HG03457 (cell line): ENCODE results near the gene ZNF598.
A peak's percentile ranks its signal among the peaks of the same experiment; 100 is the strongest.

Experiments
- ATAC-seq: cut with Tn5 transposase; IDR thresholded peaks from one replicate; pipeline ENCODE4 v1.9.1; 2021; ENCODE audit warnings: moderate number of reproducible peaks; ENCODE audit not compliant: unreplicated experiment

The ZNF598 gene

DNA sequence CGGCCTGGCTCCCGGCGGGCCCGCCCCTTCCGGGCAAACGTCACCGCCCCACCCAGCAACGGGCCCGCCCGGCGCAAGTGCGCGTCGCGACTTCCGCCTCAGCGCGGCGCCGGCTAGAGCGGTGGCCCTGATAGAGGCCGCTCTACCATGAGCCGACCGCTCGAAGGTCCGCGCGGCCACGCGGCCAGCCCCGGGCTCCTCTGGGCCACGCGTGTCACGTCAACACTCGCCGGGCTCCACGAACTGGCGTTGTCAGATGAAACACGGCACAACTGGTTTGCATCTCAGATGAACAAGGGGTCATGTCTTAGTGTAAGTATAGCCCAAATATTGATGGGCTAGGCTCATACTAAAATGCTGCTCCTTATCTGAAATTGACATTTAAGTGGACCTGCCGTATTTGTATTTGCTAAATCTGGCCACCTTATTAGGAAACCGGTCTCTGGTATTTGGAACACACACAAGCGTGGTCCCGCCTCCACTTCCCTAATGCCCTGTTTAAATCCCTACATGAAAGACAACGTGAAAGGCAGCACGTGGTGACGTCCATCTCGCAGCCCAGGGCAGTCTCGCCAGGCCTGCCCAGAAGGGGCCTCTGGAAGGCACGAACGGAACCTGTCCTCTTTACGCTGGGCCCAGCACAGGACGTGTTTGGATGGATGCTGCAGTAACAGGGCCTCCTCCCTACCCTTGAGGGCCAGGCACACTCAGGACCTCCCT lies at the start of gene ZNF598:
TSS of gene ZNF598 (minus strand) at position 31 of the 720 bp plus-strand sequence.
- ATAC-seq: peak; percentile 60

GRCh38 chr16:2058872-2059271 lies 49.3 kb upstream of the ZNF598 start:
- ATAC-seq: no peak

DNA sequence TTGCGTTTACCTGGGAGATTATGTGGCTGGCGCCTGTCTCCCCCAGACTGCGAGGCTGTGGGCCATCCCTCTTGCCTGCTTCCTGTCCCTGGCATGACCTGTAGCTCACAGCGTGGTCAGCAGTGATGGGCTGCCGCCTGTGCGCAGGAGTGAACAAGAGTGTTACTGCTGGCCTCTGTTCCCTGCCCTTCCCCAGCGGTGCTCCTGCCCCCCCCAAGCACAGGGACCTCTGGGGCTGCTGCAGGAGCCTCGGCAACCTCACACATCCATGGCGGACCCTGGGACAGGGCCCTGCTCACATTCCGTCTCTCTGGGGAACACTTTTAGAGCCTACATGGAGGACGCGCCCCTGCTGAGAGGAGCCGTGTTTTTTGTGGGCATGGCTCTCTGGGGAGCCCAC lies 48.8 kb upstream of the ZNF598 start:
- no peak for ATAC-seq

GRCh38 chr16:2057438-2057837 lies 47.8 kb upstream of the ZNF598 start:
- ATAC-seq: no peak

- no peak for ATAC-seq
These were observed 47.2 kb upstream of the ZNF598 start for GRCh38 chr16:2056681-2057407.

- ATAC-seq: no peak
These were observed 46.5 kb upstream of the ZNF598 start for GRCh38 chr16:2056077-2056476.

DNA sequence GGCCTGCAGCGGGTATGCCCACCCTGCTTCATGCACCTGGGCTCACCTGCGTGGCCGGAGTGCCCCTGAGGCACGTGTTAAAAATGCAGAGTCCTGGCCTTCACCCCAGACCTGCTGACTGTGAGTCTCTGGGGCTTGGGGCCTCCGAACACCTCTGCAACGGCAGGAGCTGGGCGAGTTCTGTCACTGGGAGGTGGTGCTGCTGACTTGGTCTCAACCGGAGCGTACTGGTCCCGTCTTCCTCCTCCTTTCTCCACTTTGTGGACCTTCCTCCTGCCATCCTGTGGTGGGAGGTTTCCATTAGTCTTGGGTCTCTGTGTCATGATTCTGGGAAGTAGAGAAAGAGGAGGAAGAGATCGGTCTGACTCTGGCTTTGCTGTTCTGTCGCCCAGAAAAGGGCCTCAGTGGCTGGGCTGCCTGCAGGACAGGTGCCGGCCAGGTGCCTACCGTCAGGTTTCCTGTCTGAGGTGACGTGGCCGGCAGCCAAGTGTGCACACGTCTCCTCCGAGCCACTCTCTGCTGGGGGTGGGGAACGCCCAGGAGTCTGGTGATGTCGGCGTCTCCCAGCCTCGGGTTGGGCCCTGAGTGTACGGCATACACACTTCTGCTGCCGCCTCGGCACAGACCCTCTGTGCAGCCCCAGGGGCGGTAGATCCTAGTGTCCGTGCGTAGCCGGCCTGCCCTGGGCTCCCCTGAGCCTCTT lies 45.1 kb upstream of the ZNF598 start:
- no peak for ATAC-seq

GRCh38 chr16:2053897-2054296 lies 44.3 kb upstream of the ZNF598 start:
- ATAC-seq: no peak

- ATAC-seq: no peak
These were observed 43.6 kb upstream of the ZNF598 start for GRCh38 chr16:2053211-2053610.

DNA sequence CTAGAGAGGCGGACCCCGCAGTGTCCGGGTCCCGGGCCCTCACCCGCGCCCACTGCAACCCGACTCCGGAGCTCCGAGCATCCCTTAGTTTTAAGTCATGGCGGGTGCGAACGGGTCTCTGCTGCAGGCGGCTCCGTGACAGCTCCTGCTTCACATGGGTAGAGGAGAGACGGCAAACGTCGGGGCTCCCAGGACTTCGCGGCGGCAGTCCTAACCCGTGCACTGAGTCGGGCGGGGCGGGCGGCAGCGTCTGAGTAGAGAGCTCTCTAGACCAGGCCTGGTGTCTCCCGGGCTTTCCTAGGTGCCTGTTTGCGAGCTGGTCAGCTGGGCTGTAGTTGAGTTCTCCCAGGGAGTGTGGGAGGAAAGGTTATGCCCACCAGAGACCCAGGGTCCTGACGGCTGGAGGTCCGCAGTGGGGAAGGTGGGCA lies 38.5 kb upstream of the ZNF598 start:
- ATAC-seq: no peak

DNA sequence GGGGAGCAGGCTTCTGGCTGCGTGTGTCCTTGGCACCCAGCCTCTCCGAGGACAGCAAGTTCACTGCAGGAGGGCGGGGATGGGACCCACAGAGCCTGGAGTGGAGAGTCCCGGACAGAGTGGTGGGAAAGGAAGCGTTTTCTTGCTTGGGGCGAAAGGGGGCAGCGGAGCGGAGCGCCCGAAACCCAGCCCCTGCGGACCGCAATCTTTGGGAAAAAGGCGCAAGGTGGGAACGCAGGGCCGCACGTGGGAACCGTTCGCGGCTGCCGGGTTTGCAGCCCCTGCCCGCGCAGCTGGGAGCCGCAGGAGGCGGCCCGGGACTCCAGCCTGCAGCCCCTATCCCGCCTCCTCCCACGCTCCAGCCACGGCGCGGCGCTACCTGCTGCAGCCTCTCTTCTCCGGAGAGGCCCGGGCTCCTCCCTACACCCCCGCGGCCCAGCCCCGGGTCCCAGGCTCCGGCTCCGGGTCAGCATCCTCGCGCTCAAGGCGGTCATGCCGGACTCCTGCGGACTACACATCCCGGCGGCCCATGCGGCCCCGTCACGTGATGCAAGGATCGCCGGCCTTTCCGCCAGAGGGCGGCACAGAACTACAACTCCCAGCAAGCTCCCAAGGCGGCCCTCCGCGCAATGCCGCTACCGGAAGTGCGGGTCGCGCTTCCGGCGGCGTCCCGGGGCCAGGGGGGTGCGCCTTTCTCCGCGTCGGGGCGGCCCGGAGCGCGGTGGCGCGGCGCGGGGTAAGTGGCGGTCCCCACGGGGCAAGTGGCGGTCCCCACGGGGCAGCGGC lies 37.9 kb upstream of the ZNF598 start, which contains the start of the genes NTHL1 and TSC2:
TSS of gene NTHL1 (minus strand) at position 505 of the 786 bp plus-strand sequence. CDS start at position 494, 11 bp downstream.
TSS of gene TSC2 (plus strand) at position 656 of the 786 bp plus-strand sequence. CDS start 631 bp downstream, outside the sequence.
- ATAC-seq: peak; percentile 67

DNA sequence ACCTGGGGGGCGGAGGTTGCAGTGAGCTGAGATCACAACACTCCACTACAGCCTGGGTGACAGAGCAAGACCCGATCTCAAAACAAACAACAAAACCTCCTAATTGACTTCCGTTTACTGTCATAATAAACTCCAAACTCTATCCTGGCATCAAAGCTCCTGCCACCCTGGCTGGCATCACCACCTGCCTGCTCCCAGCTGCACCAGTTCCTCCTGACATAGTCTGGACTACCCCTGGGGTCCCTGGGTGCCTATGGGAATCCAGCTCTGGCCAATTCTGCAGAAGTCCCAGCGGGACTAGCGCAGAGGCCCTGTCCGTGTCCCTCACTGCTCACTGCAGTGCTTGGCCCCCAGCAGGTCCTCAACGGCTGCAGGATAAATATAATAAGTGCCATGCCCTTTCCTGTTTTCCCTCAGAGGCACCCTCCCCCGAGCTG lies 37.3 kb upstream of the ZNF598 start:
- ATAC-seq: no peak

GRCh38 chr16:2045965-2046892 lies 36.6 kb upstream of the ZNF598 start:
- no peak for ATAC-seq

DNA sequence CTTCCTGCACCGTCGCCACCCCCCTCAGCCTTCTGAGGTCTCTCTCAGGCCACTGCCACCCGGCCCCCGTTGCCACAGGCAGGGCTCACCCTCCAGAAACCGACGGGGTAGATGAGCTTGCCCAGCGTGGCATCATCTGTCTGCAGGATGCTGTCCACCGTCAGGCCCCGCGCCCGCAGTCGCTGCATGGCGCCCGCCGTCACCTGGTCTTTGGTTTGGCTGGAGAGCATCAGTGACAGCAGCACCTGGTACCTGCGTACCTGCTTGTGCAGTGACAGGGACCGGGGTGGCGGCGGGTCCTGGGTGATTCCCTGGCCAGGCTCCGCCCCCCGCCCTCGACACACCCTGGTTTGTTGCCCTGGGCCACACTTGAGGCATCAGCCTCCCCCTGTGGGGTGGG lies 34.9 kb upstream of the ZNF598 start:
- no peak for ATAC-seq

GRCh38 chr16:2043667-2044451 lies 34.2 kb upstream of the ZNF598 start:
- ATAC-seq: no peak

DNA sequence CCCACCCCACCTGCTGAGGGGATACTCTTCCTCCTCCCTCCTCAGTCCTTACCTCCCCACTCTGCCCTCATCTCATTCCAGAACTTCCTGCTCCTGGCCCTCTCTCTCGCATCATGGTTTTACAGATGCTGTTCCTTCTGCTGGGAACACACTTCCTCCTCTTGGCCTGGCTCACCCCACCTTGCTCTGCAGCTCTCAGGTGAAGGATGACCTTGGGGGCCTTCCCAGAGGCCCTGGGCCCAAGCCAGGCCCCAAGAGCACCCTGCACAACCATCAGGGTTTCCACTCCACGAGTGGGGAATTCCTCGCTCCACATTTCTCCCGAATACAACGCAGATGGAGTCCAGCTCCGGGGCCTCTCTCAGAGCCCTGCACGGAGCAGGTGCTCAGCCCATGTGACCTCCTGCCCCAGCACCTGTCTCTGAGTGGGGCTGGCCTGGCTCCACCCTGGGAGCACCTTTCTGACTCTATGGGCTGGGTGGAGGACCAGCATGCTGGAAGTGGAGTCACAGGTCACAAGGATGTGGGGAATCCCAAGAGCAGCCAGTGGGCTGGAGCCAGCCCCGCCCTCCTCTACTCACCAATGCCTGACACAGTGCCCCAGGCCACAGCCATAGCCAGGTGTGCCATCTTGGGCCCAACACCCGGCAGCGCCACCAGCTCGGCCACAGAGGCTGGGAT lies 33.5 kb upstream of the ZNF598 start:
- no peak for ATAC-seq

DNA sequence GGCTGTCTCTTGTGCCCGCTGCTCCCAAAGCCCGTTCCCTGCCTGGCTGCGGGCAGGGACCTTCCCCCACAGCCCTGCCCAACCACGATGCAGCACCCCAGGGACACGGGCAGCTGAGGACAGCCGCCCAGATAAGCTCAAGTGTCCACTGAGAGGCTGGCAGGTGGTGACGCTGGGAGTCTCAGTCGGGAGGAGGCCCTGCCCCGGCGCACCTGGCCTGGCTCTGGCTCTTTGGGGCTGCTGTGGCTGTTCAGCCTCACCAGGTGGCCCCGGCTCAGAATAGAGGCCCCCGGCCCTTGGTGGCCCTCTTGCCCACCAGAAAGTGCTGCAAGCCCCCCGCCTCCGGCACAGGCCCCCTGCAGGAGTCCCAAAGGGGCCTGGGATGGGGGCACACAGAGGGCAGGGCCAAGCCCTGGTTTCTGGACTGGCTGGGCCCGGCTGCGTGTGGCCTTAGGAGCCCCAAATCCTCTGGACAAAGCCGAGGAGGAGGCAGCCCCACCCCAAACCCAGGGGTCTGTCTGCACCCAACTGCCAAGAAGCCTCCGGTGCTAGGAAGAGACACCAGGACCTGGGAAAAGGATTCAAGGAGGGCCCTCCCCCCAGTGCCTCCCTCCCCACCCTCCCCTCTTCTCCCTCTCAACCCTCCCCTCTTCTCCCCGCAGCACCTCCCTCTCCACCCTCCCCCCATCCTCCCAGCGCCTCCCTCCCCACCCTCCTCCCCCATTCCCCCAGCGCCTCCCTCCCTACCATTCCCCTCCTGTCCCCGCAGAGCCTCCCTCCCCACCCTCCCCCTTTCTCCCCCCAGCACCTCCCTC lies 32.8 kb upstream of the ZNF598 start:
- ATAC-seq: no peak
